Uterus (tissue), 4 donors: ENCODE results near the gene FAM32A. TPM values are rescaled to one million over a fixed set of nuclear protein-coding genes. Genes with fewer than 3 reads are reported as not detected.

Experiments
- DNase-seq, 2 donors: peaks; one replicate each; pipeline ENCODE4 v3.0.0-alpha.2; 2019 to 2020
- H3K27ac ChIP-seq, 2 donors: fragments of 200-600 bp; sonication (generic); 1 replicate in 1 of 2; 2 replicates in 1 of 2; pipeline ENCODE4 v1.5.1; 2016 to 2018
- H3K27me3 ChIP-seq, 2 donors: fragments of 200-600 bp; sonication (generic); one replicate each; pipeline ENCODE4 v1.5.1; 2018 to 2019; ENCODE audit warnings: control low read depth in 1 of 2
- H3K36me3 ChIP-seq, 2 donors: fragments of 200-600 bp; sonication (generic); one replicate each; pipeline ENCODE4 v1.5.1; 2019; ENCODE audit warnings: control low read depth in 1 of 2
- H3K4me1 ChIP-seq, 2 donors: fragments of 200-600 bp; sonication (generic); one replicate each; pipeline ENCODE4 v1.5.1; 2018 to 2019; ENCODE audit warnings: control low read depth in 1 of 2
- H3K4me3 ChIP-seq, 2 donors: fragments of 200-600 bp; sonication (generic); 1 replicate in 1 of 2; 2 replicates in 1 of 2; pipeline ENCODE4 v1.5.1; 2018 to 2019; ENCODE audit warnings: mild to moderate bottlenecking in 1 of 2
- H3K9me3 ChIP-seq, 2 donors: fragments of 200-600 bp; sonication (generic); one replicate each; pipeline ENCODE4 v1.5.1; 2019; ENCODE audit warnings: control low read depth in 1 of 2
- CTCF ChIP-seq, 4 experiments: fragments of 200-600 bp in 2 of 4; fragments of 450-650 bp in 2 of 4; sonication (generic) in 2 of 4; IDR thresholded peaks; one replicate each; pipeline ENCODE4 v1.5.1; 2016 to 2019; ENCODE audit warnings: antibody characterized with exemption in 4 of 4, mild to moderate bottlenecking in 2 of 4, moderate library complexity in 1 of 4
- POLR2A ChIP-seq, 2 donors: fragments of 450-650 bp; IDR thresholded peaks; one replicate each; pipeline ENCODE4 v1.6.1; 2016; ENCODE audit warnings: antibody characterized with exemption in 2 of 2, mild to moderate bottlenecking in 1 of 2, moderate library complexity in 1 of 2
- intact Hi-C: fragments of 100-400 bp; cut with DNase I; formaldehyde crosslinking; loops from one replicate; pipeline ENCODE4 v1.15.1; 2023; ENCODE audit warnings: low total_unique reads
- total RNA-seq, 4 donors: library from RNA; depleted of rRNA in 3 of 4; stranded (reverse); fragments of >200 nt in 3 of 4; gene quantifications; one replicate each; pipeline versions ENCODE4 v1.1.0 to v1.2.4, GENCODE V29; 2014 to 2023
- donor health status: DM: yes; HTN: yes; CAD: no.

Gene FAM32A
- total RNA-seq, 4 donors from 2014 or later: 17.6 to 106 (median 31.0) TPM

- H3K9me3 ChIP-seq: no peaks in the 10 kb centered on the region
- intact Hi-C loops: no loop called here
- H3K27ac ChIP-seq: peak overlapping the region; percentile 73 to 91
- peaks cover 11 to 12% of the 10 kb centered on the region in 2 donors for H3K4me1 ChIP-seq
- no peaks in the 10 kb centered on the region for H3K36me3 ChIP-seq
- no peak for TF ChIP-seq CTCF (IDR thresholded peaks at IDR 0.05)
- TF ChIP-seq POLR2A (IDR thresholded peaks at IDR 0.05): no peak
- peak overlapping the region; percentile 78 to 95 for H3K4me3 ChIP-seq
- H3K27me3 ChIP-seq: no peaks in the 10 kb centered on the region
- no peak for DNase-seq
Measured at GRCh38 chr19:16197188-16197621, 12.0 kb downstream of the FAM32A start.

- H3K27ac ChIP-seq: peak within 1 kb of the TSS; percentile 73 to 91
- peak within 1 kb of the TSS; percentile 78 to 95 for H3K4me3 ChIP-seq
- no peaks in the 10 kb centered on the region for H3K27me3 ChIP-seq
- TF ChIP-seq CTCF (IDR thresholded peaks at IDR 0.05): peak in 1 of 4 experiments; percentile 7
- TF ChIP-seq POLR2A (IDR thresholded peaks at IDR 0.05): peak in 1 of 2 donors; percentile 52
- no peaks in the 10 kb centered on the region for H3K9me3 ChIP-seq
- H3K36me3 ChIP-seq: no peaks in the 10 kb centered on the region
- intact Hi-C loops: no loop called here
- DNase-seq: peak; percentile 97 to 99
- peaks cover 11 to 12% of the 10 kb centered on the region in 2 donors for H3K4me1 ChIP-seq
Measured at GRCh38 chr19:16197622-16198369, 12.6 kb downstream of the FAM32A start, which contains the start of gene AP1M1. AP1M1 (plus strand) TSS chr19:16197911; CDS start chr19:16198027, 116 bp downstream.

GRCh38 chr19:16198370-16198651 lies 13.1 kb downstream of the FAM32A start:
- no peaks in the 10 kb centered on the region for H3K27me3 ChIP-seq
- H3K4me1 ChIP-seq: peaks cover 11 to 12% of the 10 kb centered on the region in 2 donors
- TF ChIP-seq POLR2A (IDR thresholded peaks at IDR 0.05) (no peak), CTCF (IDR thresholded peaks at IDR 0.05) (no peak)
- peak overlapping the region; percentile 73 to 91 for H3K27ac ChIP-seq
- DNase-seq: no peak
- no peaks in the 10 kb centered on the region for H3K36me3 ChIP-seq
- intact Hi-C loops: no loop called here
- peak overlapping the region; percentile 78 to 95 for H3K4me3 ChIP-seq
- H3K9me3 ChIP-seq: no peaks in the 10 kb centered on the region

GRCh38 chr19:16199275-16199932 lies 14.2 kb downstream of the FAM32A start:
- TF ChIP-seq CTCF (IDR thresholded peaks at IDR 0.05): no peak
- no peak for TF ChIP-seq POLR2A (IDR thresholded peaks at IDR 0.05)
- no peak overlapping the region for H3K4me3 ChIP-seq
- peaks cover 11 to 12% of the 10 kb centered on the region in 2 donors for H3K4me1 ChIP-seq
- no peaks in the 10 kb centered on the region for H3K27me3 ChIP-seq
- no peaks in the 10 kb centered on the region for H3K9me3 ChIP-seq
- intact Hi-C loops: no loop called here
- no peak for DNase-seq
- H3K27ac ChIP-seq: no peak overlapping the region
- no peaks in the 10 kb centered on the region for H3K36me3 ChIP-seq
